Renal pelvis (tissue), 4 donors: ENCODE data around the gene ADRM1. TPM values are rescaled to one million over a fixed set of nuclear protein-coding genes. Genes with fewer than 3 reads are reported as not detected.

ENCODE experiments used
- DNase-seq: peaks from one replicate; pipeline ENCODE4 v3.0.0-alpha.2; 2013
- polyA plus RNA-seq, 3 donors: library from polyadenylated mRNA; unstranded; fragments of 120-200 nt; gene quantifications; one replicate each; pipeline ENCODE4 v1.2.1, GENCODE V29; 2013; ENCODE audit not compliant: insufficient read length in 3 of 3

ADRM1 gene
- polyA plus RNA-seq, 3 donors: 54.1 to 72.3 (median 67.0) TPM

GRCh38 chr20:62293946-62294345 lies 8.9 kb upstream of the ADRM1 start:
- DNase-seq: no peak

DNA sequence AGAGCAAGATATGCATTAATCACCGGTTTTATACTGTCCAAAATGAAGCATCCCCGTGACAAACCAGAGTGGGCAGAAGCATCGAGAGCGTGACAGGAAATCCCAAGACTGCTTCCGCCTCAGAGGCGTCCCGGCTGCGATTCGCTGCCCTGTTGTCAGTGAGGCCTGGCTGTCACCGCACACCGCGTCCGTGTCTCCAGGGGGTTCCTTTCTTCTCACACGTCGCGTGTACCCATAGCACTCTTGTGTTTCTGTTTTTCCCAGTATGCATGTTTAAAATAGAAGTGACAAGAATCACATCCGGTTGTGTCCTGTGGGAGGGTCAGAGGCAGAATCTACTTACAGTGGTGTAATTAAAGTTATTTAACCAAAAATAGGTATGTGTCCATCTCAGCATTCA lies 8.3 kb upstream of the ADRM1 start:
- DNase-seq: no peak

GRCh38 chr20:62296724-62297448 lies 5.9 kb upstream of the ADRM1 start:
- DNase-seq: no peak

DNA sequence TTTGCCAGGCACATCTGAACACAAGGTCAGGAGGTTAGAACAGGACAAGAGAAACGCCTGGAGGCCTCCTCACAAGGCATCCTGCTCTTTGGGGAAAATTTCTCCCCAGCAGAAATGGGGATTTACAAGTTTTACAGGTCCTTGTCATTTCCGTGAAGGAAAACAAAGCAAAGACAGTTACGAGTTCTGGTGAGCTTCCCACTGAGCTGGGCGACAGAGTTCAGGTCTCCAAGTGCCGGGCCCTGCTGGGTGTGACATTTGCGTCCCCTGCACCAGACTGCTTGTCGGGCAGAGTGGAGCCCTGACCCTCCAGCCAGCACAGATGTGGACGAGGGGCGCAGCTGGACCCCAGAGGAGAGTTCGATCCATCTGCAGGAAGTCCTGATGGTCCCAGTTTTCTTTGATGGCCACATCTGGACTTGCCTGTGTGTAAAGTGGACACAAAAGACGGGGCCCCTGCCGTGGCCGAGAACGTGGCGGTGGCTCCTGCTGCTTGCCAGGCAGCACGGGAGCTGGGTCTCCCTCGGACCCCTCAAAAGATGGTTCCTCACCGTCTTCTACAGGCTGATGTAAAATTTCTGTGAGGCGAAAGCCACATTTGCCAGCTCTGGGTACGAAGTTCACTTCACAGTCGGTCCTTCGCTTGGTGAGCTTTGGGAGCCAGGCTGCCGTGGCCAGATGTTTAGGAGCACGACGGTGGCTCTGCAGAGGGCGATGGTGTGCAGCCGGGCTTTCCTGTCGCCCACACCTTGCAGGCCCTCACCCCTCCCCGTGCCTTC lies 5.2 kb upstream of the ADRM1 start:
- DNase-seq: no peak

DNA sequence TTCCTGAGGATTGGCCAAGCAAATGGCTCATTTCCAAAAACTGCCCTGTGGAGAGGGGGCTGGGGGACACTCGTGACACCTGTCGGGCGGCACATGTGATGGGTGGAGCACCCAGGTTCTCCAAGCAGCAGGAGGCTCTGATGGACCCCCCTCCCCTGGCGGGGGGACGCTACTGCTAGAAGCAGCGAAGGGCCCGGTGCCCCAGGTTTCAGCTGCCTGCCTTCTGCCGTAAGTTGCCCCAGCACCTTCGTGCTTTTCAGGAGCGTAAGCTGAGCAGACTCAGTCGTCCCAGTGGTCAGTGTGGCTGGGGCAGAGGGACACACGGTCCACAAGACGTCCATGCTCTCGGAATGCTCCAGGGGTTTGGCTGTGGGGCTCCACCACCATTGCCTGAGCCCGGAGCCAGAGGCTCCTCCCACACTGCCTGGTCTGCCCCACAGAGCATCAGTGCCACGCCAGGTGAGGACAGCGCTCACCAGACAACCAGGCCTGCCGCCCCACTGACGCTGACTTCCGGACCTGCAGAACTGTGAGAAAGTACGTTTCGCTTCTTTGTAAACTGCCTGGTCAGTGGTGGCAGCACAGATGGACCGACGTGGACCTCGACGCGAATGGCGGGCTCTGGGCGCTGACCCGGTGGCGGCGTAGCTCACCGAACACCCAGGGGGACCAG lies 4.1 kb upstream of the ADRM1 start:
- no peak for DNase-seq

- DNase-seq: no peak
These were observed 3.0 kb upstream of the ADRM1 start for GRCh38 chr20:62299666-62300236.

- DNase-seq: no peak
These were observed 2.5 kb upstream of the ADRM1 start for GRCh38 chr20:62300319-62300718.

GRCh38 chr20:62301111-62301668 lies 1.6 kb upstream of the ADRM1 start:
- no peak for DNase-seq

- DNase-seq: peak; percentile 91
These were observed 940 bp upstream of the ADRM1 start for GRCh38 chr20:62301773-62302340.

DNA sequence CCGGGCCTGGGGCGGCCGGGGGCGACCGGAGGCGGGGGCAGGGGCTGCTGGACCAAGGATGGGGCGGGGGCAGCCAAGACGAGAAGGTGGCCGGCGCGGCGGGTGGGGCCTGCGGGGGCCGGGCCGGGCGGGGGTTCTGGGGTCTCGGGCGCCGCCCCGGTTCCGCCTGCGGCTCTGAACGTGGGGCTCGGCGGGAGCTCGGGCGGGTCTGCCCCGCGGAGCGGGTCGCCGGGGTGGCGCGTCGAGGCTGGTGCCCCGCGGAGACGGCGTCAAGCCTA lies 204 bp downstream of the ADRM1 start:
- DNase-seq: no peak

DNA sequence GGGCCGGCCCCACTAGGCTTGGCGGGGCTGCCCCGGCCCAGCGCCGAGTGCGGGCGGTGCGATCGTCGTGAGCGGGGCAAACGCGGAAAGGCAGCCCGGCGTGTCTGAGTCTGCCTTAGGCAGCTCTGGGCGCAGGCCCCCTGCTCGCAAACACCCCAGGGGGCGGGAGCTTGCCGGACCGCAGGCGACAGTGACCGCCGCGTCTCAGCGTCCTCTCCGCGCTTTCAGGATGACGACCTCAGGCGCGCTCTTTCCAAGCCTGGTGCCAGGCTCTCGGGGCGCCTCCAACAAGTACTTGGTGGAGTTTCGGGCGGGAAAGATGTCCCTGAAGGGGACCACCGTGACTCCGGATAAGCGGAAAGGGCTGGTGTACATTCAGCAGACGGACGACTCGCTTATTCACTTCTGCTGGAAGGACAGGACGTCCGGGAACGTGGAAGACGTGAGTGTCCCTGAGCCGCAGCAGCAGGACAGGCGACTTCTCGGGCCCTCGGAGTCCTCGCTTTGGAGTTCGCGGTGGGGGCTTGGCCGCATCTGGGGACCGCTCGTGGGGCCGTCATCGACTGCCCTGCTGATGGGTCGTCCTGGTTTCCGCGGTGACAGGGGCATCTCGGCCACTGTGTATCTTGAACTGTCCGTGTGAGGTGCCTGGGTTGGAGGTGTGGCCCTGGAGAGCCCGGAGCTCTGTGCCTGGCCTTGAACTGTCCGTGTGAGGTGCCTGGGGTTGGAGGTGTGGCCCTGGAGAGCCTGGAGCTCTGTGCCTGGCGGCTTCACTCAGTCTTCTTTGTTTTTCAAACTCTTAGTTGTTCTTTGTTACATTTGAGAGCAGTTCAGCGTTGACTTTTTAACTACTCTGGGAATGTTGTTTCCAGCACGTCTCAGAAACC lies 786 bp downstream of the ADRM1 start:
- peak; percentile 4 for DNase-seq

DNA sequence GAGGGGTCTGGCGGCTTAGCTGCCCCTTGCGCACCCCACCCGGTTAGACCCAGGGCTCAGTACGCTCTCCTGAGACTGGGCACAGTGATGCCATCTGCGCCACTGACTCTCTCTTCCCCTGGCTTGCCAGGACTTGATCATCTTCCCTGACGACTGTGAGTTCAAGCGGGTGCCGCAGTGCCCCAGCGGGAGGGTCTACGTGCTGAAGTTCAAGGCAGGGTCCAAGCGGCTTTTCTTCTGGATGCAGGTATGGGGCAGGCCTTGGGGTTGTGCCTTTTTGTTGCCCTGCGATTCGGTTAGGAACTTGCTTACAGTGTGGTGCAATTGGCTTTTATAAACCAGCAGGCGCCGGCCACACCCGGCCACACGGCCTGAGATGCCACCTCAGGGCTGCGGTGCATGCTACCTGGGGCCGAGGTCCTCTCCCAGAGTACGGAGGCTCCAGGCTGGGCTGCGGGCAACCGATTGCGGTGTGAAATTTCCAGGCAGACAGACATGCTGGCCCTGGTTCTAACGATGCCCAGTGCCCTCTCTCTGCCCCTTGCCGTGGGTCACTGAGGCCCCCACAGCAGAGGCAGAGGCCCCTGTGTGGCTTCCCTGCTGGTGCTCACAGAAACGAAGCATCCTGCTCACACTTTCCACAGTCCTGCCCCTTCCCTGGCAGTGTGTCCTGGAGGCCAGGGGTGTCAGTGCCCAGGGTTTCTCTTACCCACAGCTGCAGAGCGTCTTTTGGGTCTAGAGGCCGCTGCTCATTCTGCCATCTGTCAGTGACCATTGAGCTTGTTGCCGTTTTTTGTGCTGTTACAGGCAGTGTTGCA lies 1.7 kb downstream of the ADRM1 start:
- DNase-seq: no peak

DNA sequence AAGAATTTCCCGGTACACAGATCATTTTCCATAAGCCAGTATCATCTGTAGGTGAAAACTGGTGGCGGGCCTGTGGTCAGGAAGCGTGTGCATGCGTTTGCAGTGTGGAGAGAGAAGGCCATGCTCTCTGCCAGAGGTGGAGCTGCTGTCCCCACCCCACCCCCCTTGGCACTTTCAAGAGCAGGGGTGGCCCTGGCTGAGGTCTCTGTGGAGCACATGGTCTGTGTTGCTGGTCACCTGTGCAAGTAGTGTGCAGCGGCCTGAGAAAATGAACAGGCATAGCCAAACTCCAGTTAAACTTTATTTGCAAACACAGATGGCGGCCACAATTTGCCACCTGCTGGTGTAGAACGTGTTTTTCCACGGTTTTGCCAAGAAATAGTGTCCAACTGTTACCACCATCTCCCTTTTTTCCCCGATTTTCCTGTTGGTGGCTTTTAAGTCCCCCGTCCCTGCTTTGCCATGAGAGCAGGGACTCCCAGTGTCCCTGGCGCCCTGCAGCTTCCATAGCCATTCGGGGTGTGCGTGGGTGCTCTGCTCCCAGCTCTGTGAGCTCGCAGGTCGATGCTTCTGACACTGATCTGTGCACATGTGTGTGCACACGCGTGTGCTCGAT lies 2.5 kb downstream of the ADRM1 start:
- DNase-seq: no peak

GRCh38 chr20:62305765-62306413 lies 3.1 kb downstream of the ADRM1 start:
- DNase-seq: no peak

GRCh38 chr20:62306414-62307187 lies 3.8 kb downstream of the ADRM1 start:
- DNase-seq: no peak

DNA sequence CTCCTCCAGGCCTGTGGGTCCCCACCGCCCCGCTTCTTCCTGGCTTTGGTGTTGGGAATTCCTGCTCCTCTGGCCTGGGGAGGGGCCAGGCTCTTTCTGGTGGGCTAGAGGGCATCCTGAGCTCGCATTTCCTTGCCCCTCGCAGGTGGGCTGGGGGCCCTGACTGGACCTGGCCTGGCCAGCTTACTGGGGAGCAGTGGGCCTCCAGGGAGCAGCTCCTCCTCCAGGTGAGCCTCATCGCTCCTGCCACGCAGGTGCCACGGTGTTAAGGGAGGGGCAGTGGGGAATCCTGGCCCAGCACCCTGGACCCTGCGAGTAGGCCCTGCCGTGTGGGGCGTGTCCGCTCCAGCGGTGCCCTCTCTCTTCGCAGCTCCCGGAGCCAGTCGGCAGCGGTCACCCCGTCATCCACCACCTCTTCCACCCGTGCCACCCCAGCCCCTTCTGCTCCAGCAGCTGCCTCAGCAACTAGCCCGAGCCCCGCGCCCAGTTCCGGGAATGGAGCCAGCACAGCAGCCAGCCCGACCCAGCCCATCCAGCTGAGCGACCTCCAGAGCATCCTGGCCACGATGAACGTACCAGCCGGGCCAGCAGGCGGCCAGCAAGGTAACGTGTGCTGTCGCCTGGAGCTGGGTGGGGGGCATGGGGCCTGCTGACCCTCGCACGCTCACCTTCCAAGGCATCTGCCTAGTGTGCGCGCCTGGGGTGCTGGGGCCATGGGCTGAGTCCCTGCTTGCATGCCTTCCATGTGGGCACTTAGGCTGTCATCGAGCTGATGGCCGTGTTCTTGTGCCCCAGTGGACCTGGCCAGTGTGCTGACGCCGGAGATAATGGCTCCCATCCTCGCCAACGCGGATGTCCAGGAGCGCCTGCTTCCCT lies 4.7 kb downstream of the ADRM1 start:
- DNase-seq: no peak

DNA sequence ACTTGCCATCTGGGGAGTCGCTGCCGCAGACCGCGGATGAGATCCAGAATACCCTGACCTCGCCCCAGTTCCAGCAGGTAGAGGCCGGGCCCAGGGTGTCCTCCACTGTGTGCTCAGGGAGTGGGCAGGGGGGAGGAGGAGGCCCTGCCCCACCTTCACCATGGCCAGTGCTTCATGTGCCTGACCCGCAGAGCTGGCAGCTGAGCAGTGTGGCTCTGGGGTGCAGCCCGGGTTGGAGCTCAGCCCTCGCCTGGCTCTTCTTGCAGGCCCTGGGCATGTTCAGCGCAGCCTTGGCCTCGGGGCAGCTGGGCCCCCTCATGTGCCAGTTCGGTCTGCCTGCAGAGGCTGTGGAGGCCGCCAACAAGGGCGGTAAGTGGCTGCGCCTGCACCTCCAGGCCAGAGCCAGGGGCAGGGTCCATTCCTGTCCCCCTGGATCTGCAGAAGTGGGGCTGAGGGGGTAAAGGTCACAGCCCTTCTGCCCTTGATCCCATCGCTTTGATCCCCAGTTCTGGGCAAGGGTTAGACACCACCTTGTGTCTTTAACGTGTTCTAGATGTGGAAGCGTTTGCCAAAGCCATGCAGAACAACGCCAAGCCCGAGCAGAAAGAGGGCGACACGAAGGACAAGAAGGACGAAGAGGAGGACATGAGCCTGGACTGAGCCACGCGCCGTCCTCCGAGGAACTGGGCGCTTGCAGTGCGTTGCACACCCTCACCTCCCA lies 5.5 kb downstream of the ADRM1 start:
- DNase-seq: no peak
